Vagina (tissue), 2 donors: ENCODE results near the gene SLC17A5. TPM values are rescaled to one million over a fixed set of nuclear protein-coding genes. Genes with fewer than 3 reads are reported as not detected.
"Not testable (repeated sequence)": the region's sequence is repeated elsewhere in the genome, so short reads cannot be mapped to it uniquely, and the experiment has no call there.

Experiments
- DNase-seq, 2 donors: peaks; one replicate each; pipeline ENCODE4 v3.0.0-alpha.2; 2017; ENCODE audit errors: extremely low spot score in 2 of 2
- H3K27ac ChIP-seq: fragments of 200-600 bp; sonication (generic); one replicate; pipeline ENCODE4 v1.5.1; 2019
- H3K27me3 ChIP-seq: fragments of 200-600 bp; sonication (generic); one replicate; pipeline ENCODE4 v1.5.1; 2019
- H3K36me3 ChIP-seq, 2 donors: fragments of 200-600 bp; sonication (generic); one replicate each; pipeline ENCODE4 v1.5.1; 2017 to 2019
- H3K4me1 ChIP-seq: fragments of 200-600 bp; sonication (generic); one replicate; pipeline ENCODE4 v1.5.1; 2019
- H3K4me3 ChIP-seq, 2 donors: fragments of 200-600 bp; sonication (generic); 1 replicate in 1 of 2; 2 replicates in 1 of 2; pipeline ENCODE4 v1.5.1; 2016 to 2019
- H3K9me3 ChIP-seq: fragments of 200-600 bp; sonication (generic); one replicate; pipeline ENCODE4 v1.5.1; 2019
- CTCF ChIP-seq, 3 experiments: fragments of 450-650 bp in 2 of 3; fragments of 200-600 bp in 1 of 3; sonication (generic) in 1 of 3; IDR thresholded peaks; one replicate each; pipeline ENCODE4 v1.5.1; 2017 to 2019; ENCODE audit warnings: antibody characterized with exemption in 3 of 3, mild to moderate bottlenecking in 2 of 3, moderate library complexity in 2 of 3
- POLR2A ChIP-seq, 2 donors: fragments of 450-650 bp; IDR thresholded peaks; one replicate each; pipeline ENCODE4 v1.6.1; 2017; ENCODE audit warnings: antibody characterized with exemption in 2 of 2, mild to moderate bottlenecking in 2 of 2, moderate library complexity in 2 of 2
- POLR2AphosphoS5 ChIP-seq, 2 donors: sonication (generic); formaldehyde crosslinking; IDR thresholded peaks; one replicate each; pipeline ENCODE4 v1.9.0; 2017; ENCODE audit warnings: antibody characterized with exemption in 2 of 2, mild to moderate bottlenecking in 2 of 2, low read depth in 1 of 2; ENCODE audit not compliant: insufficient read depth in 1 of 2
- intact Hi-C: fragments of 100-400 bp; cut with DNase I; formaldehyde crosslinking; loops from one replicate; pipeline ENCODE4 v1.15.1; 2023
- total RNA-seq: library from RNA; depleted of rRNA; stranded (reverse); fragments of >200 nt; gene quantifications from one replicate; pipeline ENCODE4 v1.2.3, GENCODE V29; 2016

SLC17A5 gene
- total RNA-seq, 1 donor from 2014 or later: 10.1 TPM

DNA sequence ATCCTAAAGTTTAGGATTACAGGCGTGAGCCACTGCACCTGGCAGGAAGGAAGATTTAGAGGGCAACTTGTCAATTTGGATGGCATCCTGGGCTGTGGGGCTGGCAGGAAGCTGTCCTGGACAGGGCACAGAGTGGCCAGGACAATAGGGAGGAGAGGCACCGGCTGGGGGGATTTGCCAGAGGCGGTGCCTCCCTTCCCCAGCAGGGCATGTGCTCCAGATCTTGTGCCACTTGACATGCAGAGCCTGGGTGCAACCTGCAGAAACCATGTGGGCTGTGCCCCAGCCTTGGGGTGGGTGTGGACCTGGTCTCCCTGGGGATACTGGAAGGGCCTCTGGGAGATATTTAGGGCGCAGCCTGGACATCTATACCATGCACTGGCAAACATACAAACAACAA lies 74.4 kb downstream of the SLC17A5 start:
- peaks cover 27% of the 10 kb centered on the region for H3K4me1 ChIP-seq
- H3K27me3 ChIP-seq: no peaks in the 10 kb centered on the region
- H3K4me3 ChIP-seq: no peak overlapping the region
- intact Hi-C loops: no loop called here
- no peak for TF ChIP-seq POLR2AphosphoS5 (IDR thresholded peaks at IDR 0.05; ENCODE audit: insufficient read depth in 1 of 2, low read depth in 1 of 2)
- no peak for TF ChIP-seq POLR2A (IDR thresholded peaks at IDR 0.05)
- TF ChIP-seq CTCF (IDR thresholded peaks at IDR 0.05): no peak
- H3K27ac ChIP-seq: peak overlapping the region; percentile 96
- peak in 1 of 2 donors; percentile 89 for DNase-seq
- H3K9me3 ChIP-seq: no peaks in the 10 kb centered on the region
- no peaks in the 10 kb centered on the region for H3K36me3 ChIP-seq

- DNase-seq: no peak
- H3K36me3 ChIP-seq: no peaks in the 10 kb centered on the region
- H3K4me1 ChIP-seq: peaks cover 25% of the 10 kb centered on the region
- H3K9me3 ChIP-seq: no peaks in the 10 kb centered on the region
- no peak overlapping the region for H3K4me3 ChIP-seq
- no peaks in the 10 kb centered on the region for H3K27me3 ChIP-seq
- no peak overlapping the region for H3K27ac ChIP-seq
- intact Hi-C loops: no loop called here
- TF ChIP-seq POLR2AphosphoS5 (IDR thresholded peaks at IDR 0.05; ENCODE audit: insufficient read depth in 1 of 2, low read depth in 1 of 2) (no peak), CTCF (IDR thresholded peaks at IDR 0.05) (no peak), POLR2A (IDR thresholded peaks at IDR 0.05) (no peak)
Measured at GRCh38 chr6:73577676-73578075, 76.1 kb downstream of the SLC17A5 start.

GRCh38 chr6:73572531-73572930 lies 81.3 kb downstream of the SLC17A5 start:
- H3K9me3 ChIP-seq, H3K4me3 ChIP-seq, H3K36me3 ChIP-seq, H3K4me1 ChIP-seq, H3K27ac ChIP-seq, H3K27me3 ChIP-seq, DNase-seq, intact Hi-C loops: not testable (repeated sequence)

DNA sequence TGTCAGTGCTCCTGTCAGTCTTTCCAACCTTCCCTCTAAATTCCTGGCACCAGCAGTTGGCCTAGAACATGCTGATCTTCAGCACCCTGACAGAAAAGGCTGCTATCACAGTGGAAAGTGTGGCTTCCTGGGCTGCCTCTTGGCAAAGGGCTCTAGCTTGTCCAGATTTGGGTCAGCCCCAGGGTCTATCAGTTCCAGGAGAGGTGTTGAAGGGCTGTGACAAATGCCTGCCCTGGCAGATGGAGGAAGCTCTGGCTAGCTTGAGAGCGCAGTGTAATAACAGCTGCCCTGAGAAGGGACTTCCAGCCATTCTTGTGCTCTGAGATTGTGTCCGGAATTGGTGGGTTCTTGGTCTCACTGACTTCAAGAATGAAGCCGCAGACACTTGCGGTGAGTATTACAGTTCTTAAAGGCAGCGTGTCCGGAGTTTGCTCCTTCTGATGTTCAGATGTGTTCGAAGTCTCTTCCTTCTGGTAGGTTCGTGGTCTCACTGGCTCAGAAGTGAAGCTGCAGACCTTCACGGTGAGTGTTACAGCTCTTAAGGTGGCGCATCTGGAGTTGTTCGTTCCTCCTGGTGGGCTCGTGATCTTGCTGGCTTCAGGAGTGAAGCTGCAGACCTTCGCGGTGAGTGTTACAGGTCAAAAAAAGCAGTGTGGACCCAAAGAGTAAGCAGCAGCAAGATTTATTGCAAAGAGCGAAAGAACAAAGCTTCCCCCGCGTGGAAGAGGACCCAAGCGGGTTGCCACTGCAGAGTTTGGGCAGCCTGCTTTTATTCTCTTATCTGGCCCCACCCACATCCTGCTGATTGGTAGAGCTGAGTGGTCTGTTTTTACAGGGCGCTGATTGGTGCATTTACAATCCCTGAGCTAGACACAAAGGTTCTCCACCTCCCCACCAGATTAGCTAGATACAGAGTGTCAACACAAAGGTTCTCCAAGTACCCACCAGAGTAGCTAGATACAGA lies 82.3 kb downstream of the SLC17A5 start:
- DNase-seq, H3K4me3 ChIP-seq, H3K27ac ChIP-seq, H3K36me3 ChIP-seq, H3K27me3 ChIP-seq, H3K9me3 ChIP-seq, intact Hi-C loops: not testable (repeated sequence)
- peaks cover 10% of the 10 kb centered on the region for H3K4me1 ChIP-seq

- H3K9me3 ChIP-seq: no peaks in the 10 kb centered on the region
- H3K27me3 ChIP-seq: no peaks in the 10 kb centered on the region
- no peak for DNase-seq
- no peak overlapping the region for H3K4me3 ChIP-seq
- H3K4me1 ChIP-seq: peaks cover 11% of the 10 kb centered on the region
- H3K36me3 ChIP-seq: no peaks in the 10 kb centered on the region
- intact Hi-C loops: no loop called here
- no peak for TF ChIP-seq CTCF (IDR thresholded peaks at IDR 0.05)
- H3K27ac ChIP-seq: no peak overlapping the region
Measured at GRCh38 chr6:73569121-73569520, 84.7 kb downstream of the SLC17A5 start.

GRCh38 chr6:73566954-73567591 lies 86.7 kb downstream of the SLC17A5 start:
- no peak overlapping the region for H3K4me3 ChIP-seq
- no peaks in the 10 kb centered on the region for H3K27me3 ChIP-seq
- H3K36me3 ChIP-seq: no peaks in the 10 kb centered on the region
- no peaks in the 10 kb centered on the region for H3K9me3 ChIP-seq
- H3K4me1 ChIP-seq: peaks cover 11% of the 10 kb centered on the region
- TF ChIP-seq POLR2AphosphoS5 (IDR thresholded peaks at IDR 0.05; ENCODE audit: insufficient read depth in 1 of 2, low read depth in 1 of 2) (peak in 1 of 2 donors; percentile 82), POLR2A (IDR thresholded peaks at IDR 0.05) (no peak), CTCF (IDR thresholded peaks at IDR 0.05) (no peak)
- H3K27ac ChIP-seq: peak overlapping the region; percentile 59
- intact Hi-C loops: no loop called here
- DNase-seq: peak in 1 of 2 donors; percentile 92

- H3K36me3 ChIP-seq, H3K27me3 ChIP-seq, DNase-seq, H3K4me3 ChIP-seq, H3K9me3 ChIP-seq, intact Hi-C loops: not testable (repeated sequence)
- peaks cover 11% of the 10 kb centered on the region for H3K4me1 ChIP-seq
- peak overlapping the region; percentile 59 for H3K27ac ChIP-seq
Measured at GRCh38 chr6:73566486-73566871, 87.3 kb downstream of the SLC17A5 start.
